H1 (cell line): ENCODE measurements around the gene PET117. TPM values are rescaled to one million over a fixed set of nuclear protein-coding genes. Genes with fewer than 3 reads are reported as not detected.

Source experiments
- CTCF ChIA-PET: fragments of 300-600 bp; sonication (Branson Sonifier 250); formaldehyde crosslinking; loops from one replicate; lab custom pipeline; 2021; ENCODE audit not compliant: partially characterized antibody; lab: Charles Lee
- POLR2A ChIA-PET: fragments of 300-600 bp; sonication (Branson Sonifier 250); formaldehyde crosslinking; loops from one replicate; lab custom pipeline; 2021; ENCODE audit warnings: inconsistent platforms; ENCODE audit not compliant: partially characterized antibody; lab: Charles Lee
- DNase-seq, 2 experiments: peaks; one replicate each; pipeline versions ENCODE4 v3.0.0 to v3.0.0-alpha.2; 2010 to 2022; ENCODE audit warnings: low spot score in 2 of 2, low read depth in 1 of 2, mixed read lengths in 1 of 2
- FAIRE-seq: peaks from 2 replicates; lab custom pipeline; 2011; peaks lifted over from hg19 to GRCh38; lab: Jason Lieb, UNC
- H2AFZ ChIP-seq: 2 replicates; pipeline ENCODE4 v1.8.1; 2012; ENCODE audit warnings: low read length, inconsistent platforms
- H2AK5ac ChIP-seq: 2 replicates; pipeline ENCODE4 v1.6.1; 2013; ENCODE audit warnings: low read depth, low read length
- H2BK120ac ChIP-seq: replicated peaks from 2 replicates; pipeline ENCODE3; 2013; ENCODE audit warnings: low read depth, low read length, inconsistent platforms
- H2BK12ac ChIP-seq: 2 replicates; pipeline ENCODE4 v1.6.1; 2013; ENCODE audit warnings: low read depth, low read length
- H2BK15ac ChIP-seq: 2 replicates; pipeline ENCODE4 v1.6.1; 2013; ENCODE audit warnings: low read length
- H2BK20ac ChIP-seq: 2 replicates; pipeline ENCODE4 v1.6.1; 2013; ENCODE audit warnings: low read length
- H2BK5ac ChIP-seq: 2 replicates; pipeline ENCODE4 v1.6.1; 2013; ENCODE audit warnings: low read depth, low read length
- H3K14ac ChIP-seq: 2 replicates; pipeline ENCODE4 v1.6.1; 2013; ENCODE audit warnings: inconsistent platforms; ENCODE audit not compliant: insufficient read length
- H3K18ac ChIP-seq: 2 replicates; pipeline ENCODE4 v1.6.1; 2013; ENCODE audit warnings: low read length; ENCODE audit errors: extremely low read depth
- H3K23ac ChIP-seq: 2 replicates; pipeline ENCODE4 v1.6.1; 2013; ENCODE audit warnings: inconsistent platforms; ENCODE audit not compliant: insufficient read length
- H3K23me2 ChIP-seq: 2 replicates; pipeline ENCODE4 v1.6.1; 2013; ENCODE audit warnings: low read depth, low read length
- H3K27ac ChIP-seq: 2 replicates; pipeline ENCODE4 v1.6.1; 2011; ENCODE audit warnings: low read depth, low read length, inconsistent platforms
- H3K27me3 ChIP-seq, 4 experiments: replicated peaks in 1 of 4; 1 replicate in 1 of 4; 2 replicates in 3 of 4; pipeline versions ENCODE4 v1.6.1 to v1.8.1; 2011 to 2013; ENCODE audit warnings: low read length in 3 of 4, mild to moderate bottlenecking in 3 of 4, inconsistent platforms in 2 of 4, mixed read lengths in 2 of 4, moderate library complexity in 1 of 4; ENCODE audit not compliant: control insufficient read depth in 3 of 4, insufficient read depth in 3 of 4; ENCODE audit errors: extremely low read depth in 1 of 4
- H3K36me3 ChIP-seq, 4 experiments: 2 replicates each; pipeline versions ENCODE4 v1.6.1 to v1.8.1; 2011 to 2013; ENCODE audit warnings: mild to moderate bottlenecking in 4 of 4, low read length in 3 of 4, moderate library complexity in 2 of 4, control low read depth in 1 of 4, inconsistent platforms in 1 of 4; ENCODE audit not compliant: insufficient read depth in 4 of 4, control insufficient read depth in 2 of 4
- H3K4ac ChIP-seq: replicated peaks from 2 replicates; pipeline ENCODE3; 2013; ENCODE audit warnings: low read length, low read depth, mixed read lengths, inconsistent platforms; ENCODE audit not compliant: insufficient read length
- H3K4me1 ChIP-seq, 4 experiments: replicated peaks in 1 of 4; 1 replicate in 1 of 4; 2 replicates in 3 of 4; pipeline versions ENCODE4 v1.6.1 to v1.8.1; 2011 to 2013; ENCODE audit warnings: low read length in 3 of 4, inconsistent platforms in 2 of 4, mixed read lengths in 1 of 4; ENCODE audit not compliant: insufficient read depth in 4 of 4, control insufficient read depth in 3 of 4
- H3K4me2 ChIP-seq, 2 experiments: 2 replicates each; pipeline versions ENCODE4 v1.6.1 to v1.8.1; 2011 to 2013; ENCODE audit warnings: low read depth in 2 of 2, low read length in 2 of 2, control low read depth in 1 of 2, inconsistent platforms in 1 of 2, mild to moderate bottlenecking in 1 of 2; ENCODE audit not compliant: insufficient read depth in 1 of 2
- H3K4me3 ChIP-seq, 4 experiments: fragments of 200-600, 300-600 bp in 1 of 4; sonication (generic), shearing (Covaris generic), sonication (Bioruptor Twin) in 1 of 4; 2 replicates each; pipeline versions ENCODE4 v1.5.1 to v1.8.1; 2011 to 2016; ENCODE audit warnings: low read length in 4 of 4, low read depth in 3 of 4, control low read depth in 2 of 4, inconsistent platforms in 2 of 4, mild to moderate bottlenecking in 2 of 4, mixed read lengths in 1 of 4, moderate library complexity in 1 of 4; ENCODE audit not compliant: insufficient read depth in 2 of 4; ENCODE audit errors: extremely low read depth in 1 of 4
- H3K56ac ChIP-seq: replicated peaks from 2 replicates; pipeline ENCODE3; 2013; ENCODE audit warnings: low read depth, mild to moderate bottlenecking, mixed read lengths, low read length, inconsistent platforms; ENCODE audit not compliant: insufficient read length
- H3K79me1 ChIP-seq: 2 replicates; pipeline ENCODE4 v1.6.1; 2013; ENCODE audit warnings: low read depth, low read length, control low read depth
- H3K79me2 ChIP-seq, 2 experiments: 2 replicates each; pipeline versions ENCODE4 v1.6.1 to v1.8.1; 2012 to 2013; ENCODE audit warnings: low read length in 2 of 2, mild to moderate bottlenecking in 2 of 2, inconsistent platforms in 1 of 2; ENCODE audit not compliant: insufficient read depth in 2 of 2, control insufficient read depth in 1 of 2
- H3K9ac ChIP-seq, 4 experiments: replicated peaks in 1 of 4; 1 replicate in 1 of 4; 2 replicates in 3 of 4; pipeline versions ENCODE4 v1.6.1 to v1.8.1; 2011 to 2013; ENCODE audit warnings: low read depth in 3 of 4, low read length in 3 of 4, control low read depth in 2 of 4, mild to moderate bottlenecking in 2 of 4, moderate library complexity in 2 of 4, inconsistent platforms in 1 of 4; ENCODE audit errors: extremely low read depth in 1 of 4
- H3K9me3 ChIP-seq, 2 experiments: 2 replicates each; pipeline versions ENCODE4 v1.6.1 to v1.8.1; 2012 to 2013; ENCODE audit warnings: mild to moderate bottlenecking in 2 of 2, moderate library complexity in 2 of 2, control low read depth in 1 of 2, inconsistent platforms in 1 of 2, low read depth in 1 of 2, low read length in 1 of 2, mixed read lengths in 1 of 2; ENCODE audit not compliant: insufficient read depth in 2 of 2
- H4K20me1 ChIP-seq, 2 experiments: replicated peaks in 1 of 2; 2 replicates each; pipeline versions ENCODE3 to v1.8.1; 2011 to 2013; ENCODE audit warnings: inconsistent platforms in 2 of 2, low read length in 2 of 2, mild to moderate bottlenecking in 1 of 2; ENCODE audit not compliant: insufficient read depth in 2 of 2, control insufficient read depth in 1 of 2
- H4K5ac ChIP-seq: 2 replicates; pipeline ENCODE4 v1.6.1; 2013; ENCODE audit warnings: low read length, low read depth, mixed read lengths, inconsistent platforms; ENCODE audit not compliant: insufficient read length
- H4K8ac ChIP-seq: 2 replicates; pipeline ENCODE4 v1.8.0; 2013; ENCODE audit warnings: mild to moderate bottlenecking, moderate library complexity, low read length, inconsistent platforms; ENCODE audit not compliant: insufficient read depth; ENCODE audit errors: extremely low read depth
- H4K91ac ChIP-seq: replicated peaks from 2 replicates; pipeline ENCODE3; 2013; ENCODE audit warnings: low read length, mixed read lengths, inconsistent platforms; ENCODE audit not compliant: insufficient read length
- ATF2 ChIP-seq: IDR thresholded peaks from 2 replicates; pipeline ENCODE4 v1.6.1; 2012; ENCODE audit warnings: low read length, inconsistent platforms
- BACH1 ChIP-seq: IDR thresholded peaks from 2 replicates; pipeline ENCODE4 v1.6.1; 2012; ENCODE audit warnings: low read length, improper control_type of control experiment
- CBX8 ChIP-seq: fragments of 300-800, 300-1000 bp; sonication (generic); IDR thresholded peaks from 2 replicates; pipeline ENCODE4 v1.7.1; 2016; ENCODE audit warnings: low read depth, low read length, borderline replicate concordance
- CHD1 ChIP-seq: IDR thresholded peaks from 2 replicates; pipeline ENCODE4 v1.6.1; 2012; ENCODE audit warnings: low read depth, low read length, improper control_type of control experiment
- EP300 ChIP-seq, 2 experiments: IDR thresholded peaks; 1 replicate in 1 of 2; 2 replicates in 1 of 2; pipeline ENCODE4 v1.6.1; 2011 to 2012; ENCODE audit warnings: low read depth in 2 of 2, low read length in 2 of 2, mild to moderate bottlenecking in 2 of 2, borderline replicate concordance in 1 of 2, inconsistent platforms in 1 of 2, moderate library complexity in 1 of 2
- GTF2F1 ChIP-seq: IDR thresholded peaks from 2 replicates; pipeline ENCODE4 v1.6.1; 2012; ENCODE audit warnings: low read depth, low read length, improper control_type of control experiment, borderline replicate concordance
- MAFK ChIP-seq: IDR thresholded peaks from 2 replicates; pipeline ENCODE4 v1.6.1; 2012; ENCODE audit warnings: low read depth, mild to moderate bottlenecking, improper control_type of control experiment, low read length
- RAD21 ChIP-seq, 2 experiments: IDR thresholded peaks in 1 of 2; conservative IDR thresholded peaks in 1 of 2; 2 replicates each; pipeline ENCODE4 v1.6.1; 2011; ENCODE audit warnings: low read depth in 2 of 2, low read length in 2 of 2, improper control_type of control experiment in 1 of 2, inconsistent platforms in 1 of 2, mild to moderate bottlenecking in 1 of 2, moderate library complexity in 1 of 2
- SP4 ChIP-seq: IDR thresholded peaks from 2 replicates; pipeline ENCODE4 v1.6.1; 2012; ENCODE audit warnings: low read length, inconsistent platforms
- SUZ12 ChIP-seq: fragments of 200-600 bp; sonication (generic); IDR thresholded peaks from 2 replicates; pipeline ENCODE4 v1.6.1; 2012; ENCODE audit warnings: mild to moderate bottlenecking, inconsistent platforms, low read length, moderate library complexity, mixed read lengths
- WGBS, 2 experiments: shearing (Covaris generic) in 1 of 2; methylation state at CpG; one replicate each; pipeline versions ENCODE4 v1.1.6 to v1.1.7; 2013 to 2015; ENCODE audit warnings: low lambda C conversion rate in 2 of 2, mixed read lengths in 2 of 2, inconsistent platforms in 1 of 2, low coverage in 1 of 2, missing lambda C conversion rate in 1 of 2; ENCODE audit not compliant: insufficient replicate concordance in 2 of 2, insufficient coverage in 1 of 2, insufficient read length in 1 of 2; ENCODE audit errors: extremely low coverage in 1 of 2, missing lambda C conversion rate in 1 of 2; 5-methylcytosine and 5-hydroxymethylcytosine counted together
- polyA plus RNA-seq, 7 experiments: library from polyadenylated mRNA; depleted of rRNA in 3 of 7; stranded (reverse) in 5 of 7; unstranded in 2 of 7; fragments of >200 nt in 5 of 7; fragments of 200-250 nt in 2 of 7; gene quantifications; 1 replicate in 5 of 7; 2 replicates in 1 of 7; 4 replicates in 1 of 7; pipeline versions ENCODE4 v1.2.1 to v1.2.3, GENCODE V29; 2011 to 2013; ENCODE audit warnings: missing spikeins in 2 of 7, mixed read lengths in 2 of 7
- total RNA-seq: library from RNA; stranded (reverse); fragmentation: NEBNext Ultra II Directional; extraction: Animal tissue kit (Norgen Biotek cat#: 25700); gene quantifications from 2 replicates; pipeline ENCODE4 v1.2.1, GENCODE V29; 2021

Gene PET117
- total and polyA plus RNA-seq, 2 of the 8 experiments (the other 6 are each of a cell fraction or from before 2014, with no cell fraction given), result 9.1 to 23.8 TPM

- Histone ChIP-seq H2BK5ac (no peak overlapping the region), H2AK5ac (no peak overlapping the region), H4K20me1 (no peaks in the 10 kb centered on the region), H2AFZ (no peak overlapping the region), H3K4ac (no peak overlapping the region), H2BK12ac (no peak overlapping the region), H4K5ac (no peak overlapping the region), H3K9ac (no peak overlapping the region), H3K4me3 (no peak overlapping the region), H4K8ac (no peak overlapping the region), H3K27ac (no peak overlapping the region), H2BK120ac (no peak overlapping the region), H3K4me1 (0 out of 7 replicates have a peak, but pooled peaks cover 0 to 3% (median 0%) of the 10 kb centered on the region in 4 experiments), H3K18ac (no peak overlapping the region), H3K9me3 (no peaks in the 10 kb centered on the region), H3K23me2 (no peaks in the 10 kb centered on the region), H3K4me2 (no peak overlapping the region), H4K91ac (no peak overlapping the region), H3K79me1 (no peaks in the 10 kb centered on the region), H2BK20ac (no peak overlapping the region), H3K27me3 (no peaks in the 10 kb centered on the region), H3K36me3 (no peaks in the 10 kb centered on the region), H3K23ac (no peak overlapping the region), H3K56ac (no peak overlapping the region), H2BK15ac (no peak overlapping the region), H3K79me2 (no peaks in the 10 kb centered on the region), H3K14ac (no peak overlapping the region)
- WGBS, 2 experiments, result 88% methylated on average over 1 of the region's 1 CpG; no CpG with 5 or more reads in 1 of the 2 experiments
- FAIRE-seq, result no peak
- DNase-seq, result no peak
- TF ChIP-seq BACH1 (no peak), CHD1 (no peak), RAD21 (IDR thresholded peaks at IDR 0.05 in 1 of 2, conservative IDR thresholded peaks at IDR 0.05 in 1 of 2; ENCODE audit: low read depth in 2 of 2, low read length in 2 of 2) (no peak), EP300 (IDR thresholded peaks at IDR 0.05; ENCODE audit: borderline replicate concordance in 1 of 2, low read depth in 2 of 2, low read length in 2 of 2) (no peak), CBX8 (no peak), ATF2 (no peak), SP4 (no peak), MAFK (no peak), GTF2F1 (no peak), SUZ12 (no peak)
- CTCF ChIA-PET, result interaction anchor here (0.6 kb wide), 1 partner anchor 852 kb away, joined by 3 read pairs; no protein-coding TSS in a partner anchor
- POLR2A ChIA-PET, result interaction anchor here (1.5 kb wide), 1 partner anchor 35 kb away, joined by 3 read pairs; the partner anchor contains the start of genes KAT14 and PET117
Observed at GRCh38 chr20:18103497-18103896, 34.2 kb upstream of the PET117 start.
